GM12873 (cell line): Measurements from ENCODE around the gene HSD17B2.

Experiments used
- TF ChIP-seq, protein P1 (sequence below): IDR thresholded peaks from 2 replicates; pipeline ENCODE4 v1.5.1; 2012; ENCODE audit warnings: low read depth, mild to moderate bottlenecking, moderate library complexity, low read length, control low read depth; ENCODE audit not compliant: insufficient read depth; ENCODE audit errors: missing control alignments

Gene HSD17B2

GRCh38 chr16:82081264-82081663 is 46.2 kb downstream of the HSD17B2 start:
- TF ChIP-seq, protein P1, sequence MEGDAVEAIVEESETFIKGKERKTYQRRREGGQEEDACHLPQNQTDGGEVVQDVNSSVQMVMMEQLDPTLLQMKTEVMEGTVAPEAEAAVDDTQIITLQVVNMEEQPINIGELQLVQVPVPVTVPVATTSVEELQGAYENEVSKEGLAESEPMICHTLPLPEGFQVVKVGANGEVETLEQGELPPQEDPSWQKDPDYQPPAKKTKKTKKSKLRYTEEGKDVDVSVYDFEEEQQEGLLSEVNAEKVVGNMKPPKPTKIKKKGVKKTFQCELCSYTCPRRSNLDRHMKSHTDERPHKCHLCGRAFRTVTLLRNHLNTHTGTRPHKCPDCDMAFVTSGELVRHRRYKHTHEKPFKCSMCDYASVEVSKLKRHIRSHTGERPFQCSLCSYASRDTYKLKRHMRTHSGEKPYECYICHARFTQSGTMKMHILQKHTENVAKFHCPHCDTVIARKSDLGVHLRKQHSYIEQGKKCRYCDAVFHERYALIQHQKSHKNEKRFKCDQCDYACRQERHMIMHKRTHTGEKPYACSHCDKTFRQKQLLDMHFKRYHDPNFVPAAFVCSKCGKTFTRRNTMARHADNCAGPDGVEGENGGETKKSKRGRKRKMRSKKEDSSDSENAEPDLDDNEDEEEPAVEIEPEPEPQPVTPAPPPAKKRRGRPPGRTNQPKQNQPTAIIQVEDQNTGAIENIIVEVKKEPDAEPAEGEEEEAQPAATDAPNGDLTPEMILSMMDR = no peak

GRCh38 chr16:82082097-82082496 is 47.0 kb downstream of the HSD17B2 start:
- TF ChIP-seq, protein P1 = no peak

DNA sequence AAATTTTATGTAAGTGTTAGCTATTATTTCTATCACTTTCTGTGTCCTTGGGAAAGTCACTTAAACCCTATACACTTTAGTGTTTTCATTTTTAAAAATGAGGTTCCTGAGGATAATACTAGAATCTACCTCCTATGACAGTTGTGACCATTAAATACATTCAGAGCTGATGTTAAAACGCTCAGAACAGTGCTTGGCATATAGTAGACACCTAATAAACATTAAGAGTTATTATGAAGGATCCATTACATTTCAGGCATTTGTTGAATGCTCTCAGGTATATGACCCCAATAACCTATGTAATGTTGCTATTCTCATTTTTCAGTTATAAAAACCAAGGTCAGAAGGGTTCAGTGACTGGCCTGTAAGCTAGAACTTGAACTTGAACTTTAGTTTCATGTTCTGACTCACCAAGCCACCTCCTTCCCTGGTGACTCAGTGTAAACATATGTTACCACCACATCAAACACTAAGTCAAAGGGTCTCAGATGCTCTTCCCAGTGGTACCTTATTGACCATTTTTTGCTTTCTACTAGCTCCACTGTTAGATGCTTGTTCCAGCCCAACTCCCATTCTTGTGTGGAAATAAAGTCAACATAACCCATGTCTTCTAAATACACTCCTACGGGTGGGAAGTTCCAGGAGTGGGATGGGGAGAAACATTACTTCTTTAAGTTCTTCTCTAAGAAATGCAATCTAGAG is 47.6 kb downstream of the HSD17B2 start:
- TF ChIP-seq, protein P1 = no peak

DNA sequence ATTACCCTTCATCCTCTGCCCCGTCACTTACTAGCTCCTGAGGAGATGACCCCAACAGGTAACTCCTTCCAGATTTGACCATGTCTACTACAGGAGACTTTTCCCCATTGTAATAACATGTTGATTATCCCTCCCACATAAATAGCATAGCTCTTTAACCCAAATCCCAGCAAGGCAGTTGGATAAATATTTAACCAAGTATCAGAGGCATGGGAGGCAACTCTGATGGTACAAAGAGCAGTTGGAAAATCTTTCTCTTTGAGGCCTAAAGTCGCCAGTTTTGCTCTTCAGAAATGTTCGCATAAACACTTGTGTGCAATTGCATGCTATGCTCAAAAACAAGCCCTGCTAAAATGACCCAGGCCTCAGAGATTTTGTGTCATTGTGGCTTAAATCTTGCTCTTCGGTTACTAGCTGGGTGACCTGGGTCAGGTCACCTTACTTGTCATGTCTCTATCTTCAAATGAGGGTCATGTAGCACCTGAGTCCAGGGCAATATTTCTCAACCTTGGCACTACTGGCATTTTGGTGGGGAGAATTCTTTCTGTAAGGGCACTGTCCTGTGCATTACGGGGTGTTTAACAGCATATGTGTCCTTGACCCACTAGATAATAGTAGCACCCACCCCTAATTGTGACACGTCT is 48.8 kb downstream of the HSD17B2 start:
- TF ChIP-seq, protein P1 = no peak

- TF ChIP-seq, protein P1 = no peak
Measured at GRCh38 chr16:82085011-82085779, 50.1 kb downstream of the HSD17B2 start.

DNA sequence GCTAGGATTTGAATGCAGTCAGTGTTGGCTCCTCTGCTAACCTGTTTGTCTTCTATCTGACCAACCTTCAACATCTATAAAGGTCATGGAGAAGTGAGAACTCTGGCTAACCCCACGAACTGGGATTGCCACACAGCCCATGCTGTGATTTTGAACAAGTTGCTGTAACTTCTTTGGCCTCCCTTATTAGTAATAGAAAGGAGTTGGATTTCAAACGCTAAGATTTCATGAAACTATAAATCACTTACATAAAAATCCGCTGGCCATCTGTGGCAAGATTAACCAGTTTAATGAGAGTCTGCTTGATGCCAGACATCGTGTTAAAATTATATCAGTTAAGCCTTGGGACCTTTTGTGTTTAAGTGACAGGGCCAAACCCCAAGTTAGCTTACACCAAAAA is 53.4 kb downstream of the HSD17B2 start:
- TF ChIP-seq, protein P1 = no peak

GRCh38 chr16:82091241-82091640 is 56.2 kb downstream of the HSD17B2 start:
- TF ChIP-seq, protein P1 = no peak
